Measurements from ENCODE around the gene CNOT3. TPM values are rescaled to one million over a fixed set of nuclear protein-coding genes. Genes with fewer than 3 reads are reported as not detected.

The CNOT3 gene
- total and polyA plus RNA-seq, 2 of the 13 experiments (the other 11 are each of a cell fraction or from before 2014, with no cell fraction given): 4.3 to 5.8 TPM

DNA sequence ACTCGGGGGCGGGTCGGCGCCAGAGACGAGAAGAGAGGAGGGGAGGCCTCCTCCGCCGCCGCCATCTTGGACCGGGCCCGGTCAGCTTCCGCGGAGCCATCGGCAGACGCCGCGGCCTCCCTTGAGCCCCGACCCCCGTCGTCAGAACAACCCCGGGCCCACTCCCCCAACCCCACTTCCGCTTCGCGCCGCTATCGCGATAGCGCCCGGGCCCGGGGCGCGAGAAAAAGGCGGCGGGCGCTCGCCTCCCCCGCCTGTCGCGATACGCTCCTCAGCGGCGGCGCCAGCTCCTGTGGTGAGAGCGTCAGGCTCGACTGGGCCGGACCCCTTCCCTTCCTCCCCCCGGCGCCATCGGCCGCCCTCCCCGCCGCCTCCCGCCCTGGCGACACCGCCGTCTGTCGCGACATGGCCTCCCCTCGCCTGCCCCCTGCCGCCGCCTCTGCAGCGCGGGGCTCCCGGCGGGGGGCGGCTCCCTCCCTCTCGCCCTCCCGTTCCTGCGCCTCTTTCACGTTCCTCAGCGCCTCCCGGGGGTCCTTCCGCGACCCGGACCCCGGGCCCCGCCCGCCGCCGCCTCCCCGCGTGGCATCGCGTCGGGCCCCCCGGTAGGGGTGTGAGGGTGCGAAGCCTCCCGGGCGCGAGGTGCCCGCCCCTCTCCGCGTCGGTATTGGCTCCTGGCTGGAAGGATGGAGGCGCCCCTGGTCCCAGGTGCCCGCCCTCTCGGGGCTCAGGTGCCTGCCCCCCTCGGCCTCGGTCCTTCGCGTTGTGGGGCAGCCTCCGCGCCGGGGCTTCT is at the start of gene CNOT3 (continued):
- peak; percentile 42; the same call in 1 of the 2 replicates for TF ChIP-seq TBX2 (CRISPR knock-in tag; IDR thresholded peaks at IDR 0.05; ENCODE audit: borderline replicate concordance)
- TF ChIP-seq, protein P1, sequence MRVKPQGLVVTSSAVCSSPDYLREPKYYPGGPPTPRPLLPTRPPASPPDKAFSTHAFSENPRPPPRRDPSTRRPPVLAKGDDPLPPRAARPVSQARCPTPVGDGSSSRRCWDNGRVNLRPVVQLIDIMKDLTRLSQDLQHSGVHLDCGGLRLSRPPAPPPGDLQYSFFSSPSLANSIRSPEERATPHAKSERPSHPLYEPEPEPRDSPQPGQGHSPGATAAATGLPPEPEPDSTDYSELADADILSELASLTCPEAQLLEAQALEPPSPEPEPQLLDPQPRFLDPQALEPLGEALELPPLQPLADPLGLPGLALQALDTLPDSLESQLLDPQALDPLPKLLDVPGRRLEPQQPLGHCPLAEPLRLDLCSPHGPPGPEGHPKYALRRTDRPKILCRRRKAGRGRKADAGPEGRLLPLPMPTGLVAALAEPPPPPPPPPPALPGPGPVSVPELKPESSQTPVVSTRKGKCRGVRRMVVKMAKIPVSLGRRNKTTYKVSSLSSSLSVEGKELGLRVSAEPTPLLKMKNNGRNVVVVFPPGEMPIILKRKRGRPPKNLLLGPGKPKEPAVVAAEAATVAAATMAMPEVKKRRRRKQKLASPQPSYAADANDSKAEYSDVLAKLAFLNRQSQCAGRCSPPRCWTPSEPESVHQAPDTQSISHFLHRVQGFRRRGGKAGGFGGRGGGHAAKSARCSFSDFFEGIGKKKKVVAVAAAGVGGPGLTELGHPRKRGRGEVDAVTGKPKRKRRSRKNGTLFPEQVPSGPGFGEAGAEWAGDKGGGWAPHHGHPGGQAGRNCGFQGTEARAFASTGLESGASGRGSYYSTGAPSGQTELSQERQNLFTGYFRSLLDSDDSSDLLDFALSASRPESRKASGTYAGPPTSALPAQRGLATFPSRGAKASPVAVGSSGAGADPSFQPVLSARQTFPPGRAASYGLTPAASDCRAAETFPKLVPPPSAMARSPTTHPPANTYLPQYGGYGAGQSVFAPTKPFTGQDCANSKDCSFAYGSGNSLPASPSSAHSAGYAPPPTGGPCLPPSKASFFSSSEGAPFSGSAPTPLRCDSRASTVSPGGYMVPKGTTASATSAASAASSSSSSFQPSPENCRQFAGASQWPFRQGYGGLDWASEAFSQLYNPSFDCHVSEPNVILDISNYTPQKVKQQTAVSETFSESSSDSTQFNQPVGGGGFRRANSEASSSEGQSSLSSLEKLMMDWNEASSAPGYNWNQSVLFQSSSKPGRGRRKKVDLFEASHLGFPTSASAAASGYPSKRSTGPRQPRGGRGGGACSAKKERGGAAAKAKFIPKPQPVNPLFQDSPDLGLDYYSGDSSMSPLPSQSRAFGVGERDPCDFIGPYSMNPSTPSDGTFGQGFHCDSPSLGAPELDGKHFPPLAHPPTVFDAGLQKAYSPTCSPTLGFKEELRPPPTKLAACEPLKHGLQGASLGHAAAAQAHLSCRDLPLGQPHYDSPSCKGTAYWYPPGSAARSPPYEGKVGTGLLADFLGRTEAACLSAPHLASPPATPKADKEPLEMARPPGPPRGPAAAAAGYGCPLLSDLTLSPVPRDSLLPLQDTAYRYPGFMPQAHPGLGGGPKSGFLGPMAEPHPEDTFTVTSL (CRISPR knock-in tag; IDR thresholded peaks at IDR 0.05; ENCODE audit: borderline replicate concordance): no peak
- 0 out of 2 replicates have a peak, but pooled peaks have one; percentile 59 for TF ChIP-seq NRL (CRISPR knock-in tag; IDR thresholded peaks at IDR 0.05; ENCODE audit: borderline replicate concordance)
- TF ChIP-seq, protein P2, sequence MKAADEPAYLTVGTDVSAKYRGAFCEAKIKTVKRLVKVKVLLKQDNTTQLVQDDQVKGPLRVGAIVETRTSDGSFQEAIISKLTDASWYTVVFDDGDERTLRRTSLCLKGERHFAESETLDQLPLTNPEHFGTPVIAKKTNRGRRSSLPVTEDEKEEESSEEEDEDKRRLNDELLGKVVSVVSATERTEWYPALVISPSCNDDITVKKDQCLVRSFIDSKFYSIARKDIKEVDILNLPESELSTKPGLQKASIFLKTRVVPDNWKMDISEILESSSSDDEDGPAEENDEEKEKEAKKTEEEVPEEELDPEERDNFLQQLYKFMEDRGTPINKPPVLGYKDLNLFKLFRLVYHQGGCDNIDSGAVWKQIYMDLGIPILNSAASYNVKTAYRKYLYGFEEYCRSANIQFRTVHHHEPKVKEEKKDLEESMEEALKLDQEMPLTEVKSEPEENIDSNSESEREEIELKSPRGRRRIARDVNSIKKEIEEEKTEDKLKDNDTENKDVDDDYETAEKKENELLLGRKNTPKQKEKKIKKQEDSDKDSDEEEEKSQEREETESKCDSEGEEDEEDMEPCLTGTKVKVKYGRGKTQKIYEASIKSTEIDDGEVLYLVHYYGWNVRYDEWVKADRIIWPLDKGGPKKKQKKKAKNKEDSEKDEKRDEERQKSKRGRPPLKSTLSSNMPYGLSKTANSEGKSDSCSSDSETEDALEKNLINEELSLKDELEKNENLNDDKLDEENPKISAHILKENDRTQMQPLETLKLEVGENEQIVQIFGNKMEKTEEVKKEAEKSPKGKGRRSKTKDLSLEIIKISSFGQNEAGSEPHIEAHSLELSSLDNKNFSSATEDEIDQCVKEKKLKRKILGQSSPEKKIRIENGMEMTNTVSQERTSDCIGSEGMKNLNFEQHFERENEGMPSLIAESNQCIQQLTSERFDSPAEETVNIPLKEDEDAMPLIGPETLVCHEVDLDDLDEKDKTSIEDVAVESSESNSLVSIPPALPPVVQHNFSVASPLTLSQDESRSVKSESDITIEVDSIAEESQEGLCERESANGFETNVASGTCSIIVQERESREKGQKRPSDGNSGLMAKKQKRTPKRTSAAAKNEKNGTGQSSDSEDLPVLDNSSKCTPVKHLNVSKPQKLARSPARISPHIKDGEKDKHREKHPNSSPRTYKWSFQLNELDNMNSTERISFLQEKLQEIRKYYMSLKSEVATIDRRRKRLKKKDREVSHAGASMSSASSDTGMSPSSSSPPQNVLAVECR (CRISPR knock-in tag; IDR thresholded peaks at IDR 0.05; ENCODE audit: borderline replicate concordance): peak; percentile 40
- no peak for TF ChIP-seq ZNF367 (CRISPR knock-in tag; IDR thresholded peaks at IDR 0.05; ENCODE audit: borderline replicate concordance)
- TF ChIP-seq, protein P3, sequence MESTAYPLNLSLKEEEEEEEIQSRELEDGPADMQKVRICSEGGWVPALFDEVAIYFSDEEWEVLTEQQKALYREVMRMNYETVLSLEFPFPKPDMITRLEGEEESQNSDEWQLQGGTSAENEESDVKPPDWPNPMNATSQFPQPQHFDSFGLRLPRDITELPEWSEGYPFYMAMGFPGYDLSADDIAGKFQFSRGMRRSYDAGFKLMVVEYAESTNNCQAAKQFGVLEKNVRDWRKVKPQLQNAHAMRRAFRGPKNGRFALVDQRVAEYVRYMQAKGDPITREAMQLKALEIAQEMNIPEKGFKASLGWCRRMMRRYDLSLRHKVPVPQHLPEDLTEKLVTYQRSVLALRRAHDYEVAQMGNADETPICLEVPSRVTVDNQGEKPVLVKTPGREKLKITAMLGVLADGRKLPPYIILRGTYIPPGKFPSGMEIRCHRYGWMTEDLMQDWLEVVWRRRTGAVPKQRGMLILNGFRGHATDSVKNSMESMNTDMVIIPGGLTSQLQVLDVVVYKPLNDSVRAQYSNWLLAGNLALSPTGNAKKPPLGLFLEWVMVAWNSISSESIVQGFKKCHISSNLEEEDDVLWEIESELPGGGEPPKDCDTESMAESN (CRISPR knock-in tag; conservative IDR thresholded peaks at IDR 0.05): 0 out of 2 replicates have a peak, but pooled peaks have one; percentile 17
- TF ChIP-seq GABPB1 (CRISPR knock-in tag; IDR thresholded peaks at IDR 0.05): peak; percentile 58; the same call in 1 of the 2 replicates
- peak; percentile 39; the same call in 1 of the 2 replicates for TF ChIP-seq KMT2A (CRISPR knock-in tag; IDR thresholded peaks at IDR 0.05)
- TF ChIP-seq ZNF430 (CRISPR knock-in tag; IDR thresholded peaks at IDR 0.05): 0 out of 2 replicates have a peak, but pooled peaks have one; percentile 41
- TF ChIP-seq PHF21A (CRISPR knock-in tag; IDR thresholded peaks at IDR 0.05): no peak
- TF ChIP-seq, protein P4, sequence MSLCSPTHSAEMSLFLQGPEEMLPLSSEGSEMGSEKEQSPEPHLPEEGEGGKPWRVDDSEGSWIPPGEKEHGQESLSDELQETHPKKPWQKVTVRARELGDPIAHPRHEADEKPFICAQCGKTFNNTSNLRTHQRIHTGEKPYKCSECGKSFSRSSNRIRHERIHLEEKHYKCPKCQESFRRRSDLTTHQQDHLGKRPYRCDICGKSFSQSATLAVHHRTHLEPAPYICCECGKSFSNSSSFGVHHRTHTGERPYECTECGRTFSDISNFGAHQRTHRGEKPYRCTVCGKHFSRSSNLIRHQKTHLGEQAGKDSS (CRISPR knock-in tag; IDR thresholded peaks at IDR 0.05; ENCODE audit: borderline replicate concordance, low read depth): no peak
- TF ChIP-seq, protein P5, sequence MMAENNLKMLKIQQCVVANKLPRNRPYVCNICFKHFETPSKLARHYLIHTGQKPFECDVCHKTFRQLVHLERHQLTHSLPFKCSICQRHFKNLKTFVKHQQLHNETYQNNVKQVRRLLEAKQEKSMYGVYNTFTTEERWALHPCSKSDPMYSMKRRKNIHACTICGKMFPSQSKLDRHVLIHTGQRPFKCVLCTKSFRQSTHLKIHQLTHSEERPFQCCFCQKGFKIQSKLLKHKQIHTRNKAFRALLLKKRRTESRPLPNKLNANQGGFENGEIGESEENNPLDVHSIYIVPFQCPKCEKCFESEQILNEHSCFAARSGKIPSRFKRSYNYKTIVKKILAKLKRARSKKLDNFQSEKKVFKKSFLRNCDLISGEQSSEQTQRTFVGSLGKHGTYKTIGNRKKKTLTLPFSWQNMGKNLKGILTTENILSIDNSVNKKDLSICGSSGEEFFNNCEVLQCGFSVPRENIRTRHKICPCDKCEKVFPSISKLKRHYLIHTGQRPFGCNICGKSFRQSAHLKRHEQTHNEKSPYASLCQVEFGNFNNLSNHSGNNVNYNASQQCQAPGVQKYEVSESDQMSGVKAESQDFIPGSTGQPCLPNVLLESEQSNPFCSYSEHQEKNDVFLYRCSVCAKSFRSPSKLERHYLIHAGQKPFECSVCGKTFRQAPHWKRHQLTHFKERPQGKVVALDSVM (CRISPR knock-in tag; IDR thresholded peaks at IDR 0.05): no peak

All from HepG2 (cell line).